Putamen (tissue), 1 donor: ENCODE results near the gene HECTD4.
"Not testable (repeated sequence)": the region's sequence is repeated elsewhere in the genome, so short reads cannot be mapped to it uniquely, and the experiment has no call there.

Experiments used
- DNase-seq: peaks from one replicate; pipeline ENCODE4 v3.0.0-alpha.2; 2016; ENCODE audit warnings: low spot score

The HECTD4 gene

DNA sequence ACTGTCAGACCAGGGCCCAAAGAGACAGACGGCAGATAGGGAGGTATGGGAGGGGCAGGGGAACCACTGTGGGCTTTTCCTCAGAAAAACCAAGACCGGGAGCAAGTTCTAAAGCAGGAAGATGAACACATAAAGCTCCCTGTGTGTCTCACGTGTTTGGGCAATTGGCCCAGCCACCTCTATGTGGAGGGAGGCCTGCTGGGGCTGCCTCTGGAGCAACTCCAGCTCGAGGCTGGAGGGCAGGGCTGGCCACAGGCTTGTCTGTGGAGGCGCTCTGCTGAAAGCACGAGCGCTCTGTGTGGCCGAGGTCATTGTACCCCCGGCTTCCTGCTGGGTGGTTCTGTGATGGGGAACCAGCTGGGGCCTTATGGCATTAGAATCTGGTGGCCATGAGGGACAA is 220.5 kb downstream of the HECTD4 start:
- no peak for DNase-seq

DNA sequence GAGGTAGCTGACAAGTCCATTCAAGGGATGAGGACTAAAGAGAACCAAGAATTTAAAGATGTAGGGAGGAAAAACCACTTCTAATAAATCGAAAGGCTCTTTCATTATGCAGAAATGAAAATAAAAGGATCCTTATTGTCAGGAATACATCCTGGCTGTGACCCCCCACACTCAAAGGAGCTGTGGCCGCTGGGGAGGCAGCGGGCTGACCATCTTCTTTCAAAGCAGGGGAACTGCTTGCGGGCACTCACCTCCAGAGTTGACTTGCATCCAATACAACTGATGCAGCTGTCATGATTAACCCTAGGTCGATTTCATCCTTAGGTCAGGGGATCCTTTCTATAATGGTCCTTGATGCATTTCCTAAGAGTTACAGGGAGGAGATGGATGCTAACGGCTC is 221.6 kb downstream of the HECTD4 start:
- DNase-seq: no peak

DNA sequence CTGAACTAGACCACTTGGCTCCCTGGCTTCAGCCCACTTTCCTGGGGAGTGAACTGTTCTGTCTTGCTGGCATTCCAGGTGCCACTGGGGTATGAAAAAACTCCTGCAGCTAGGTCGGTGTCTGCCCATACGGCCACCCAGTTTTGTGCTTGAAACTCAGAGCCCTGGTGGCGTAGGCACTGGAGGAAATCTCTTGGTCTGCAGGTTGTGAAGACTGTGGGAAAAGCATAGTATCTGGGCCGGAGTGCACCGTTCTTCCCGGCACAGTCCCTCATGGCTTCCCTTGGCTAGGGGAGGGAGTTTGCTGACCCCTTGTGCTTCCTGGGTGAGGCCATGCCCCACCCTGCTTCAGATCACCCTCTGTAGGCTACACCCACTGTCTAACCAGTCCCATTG is 223.1 kb downstream of the HECTD4 start:
- no peak for DNase-seq

DNA sequence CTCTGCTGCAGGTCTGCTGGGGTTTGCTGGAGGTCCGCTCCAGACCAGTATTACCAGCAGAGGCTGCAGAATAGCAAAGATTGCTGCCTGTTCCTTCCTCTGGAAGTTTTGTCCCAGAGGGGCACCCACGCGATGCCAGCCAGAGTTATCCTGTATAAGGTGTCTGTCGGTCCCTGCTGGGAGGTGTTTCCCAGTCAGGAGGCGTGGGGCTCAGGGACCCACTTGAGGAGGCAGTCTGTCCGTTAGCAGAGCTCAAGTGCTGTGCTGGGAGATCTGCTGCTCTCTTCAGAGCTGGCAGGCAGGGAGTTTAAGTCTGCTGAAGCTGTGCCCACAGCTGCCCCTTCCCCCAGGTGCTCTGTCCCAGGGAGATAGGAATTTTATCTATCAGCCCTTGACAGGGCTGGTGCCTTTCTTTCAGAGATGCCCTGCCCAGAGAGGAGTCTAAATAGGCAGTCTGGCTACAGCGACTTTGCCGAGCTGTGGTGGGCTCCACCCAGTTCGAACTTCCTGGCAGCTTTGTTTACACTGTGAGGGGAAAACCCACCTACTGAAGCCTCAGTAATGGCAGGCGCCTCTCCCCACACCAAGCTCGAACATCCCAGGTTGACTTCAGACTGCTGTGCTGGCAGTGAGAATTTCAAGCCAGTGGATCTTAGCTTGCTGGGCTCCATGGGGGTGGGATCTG is 223.6 kb downstream of the HECTD4 start:
- not testable (repeated sequence) for DNase-seq

DNA sequence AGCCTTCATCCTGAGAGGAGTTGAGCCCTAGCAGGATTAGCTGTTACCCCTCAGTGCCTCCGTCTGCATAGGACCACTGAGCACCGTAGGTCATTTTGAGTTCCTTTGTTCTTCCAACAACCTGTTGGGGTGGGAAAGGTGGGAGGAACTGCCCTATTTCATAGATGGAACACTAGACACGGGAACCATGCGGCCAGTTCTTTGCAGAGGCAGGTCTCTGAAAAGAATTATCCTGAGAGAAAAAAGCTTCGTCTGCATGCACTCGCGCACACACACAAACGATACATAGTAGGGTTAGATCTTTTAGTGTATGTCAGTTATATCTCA is 228.4 kb downstream of the HECTD4 start:
- no peak for DNase-seq

DNA sequence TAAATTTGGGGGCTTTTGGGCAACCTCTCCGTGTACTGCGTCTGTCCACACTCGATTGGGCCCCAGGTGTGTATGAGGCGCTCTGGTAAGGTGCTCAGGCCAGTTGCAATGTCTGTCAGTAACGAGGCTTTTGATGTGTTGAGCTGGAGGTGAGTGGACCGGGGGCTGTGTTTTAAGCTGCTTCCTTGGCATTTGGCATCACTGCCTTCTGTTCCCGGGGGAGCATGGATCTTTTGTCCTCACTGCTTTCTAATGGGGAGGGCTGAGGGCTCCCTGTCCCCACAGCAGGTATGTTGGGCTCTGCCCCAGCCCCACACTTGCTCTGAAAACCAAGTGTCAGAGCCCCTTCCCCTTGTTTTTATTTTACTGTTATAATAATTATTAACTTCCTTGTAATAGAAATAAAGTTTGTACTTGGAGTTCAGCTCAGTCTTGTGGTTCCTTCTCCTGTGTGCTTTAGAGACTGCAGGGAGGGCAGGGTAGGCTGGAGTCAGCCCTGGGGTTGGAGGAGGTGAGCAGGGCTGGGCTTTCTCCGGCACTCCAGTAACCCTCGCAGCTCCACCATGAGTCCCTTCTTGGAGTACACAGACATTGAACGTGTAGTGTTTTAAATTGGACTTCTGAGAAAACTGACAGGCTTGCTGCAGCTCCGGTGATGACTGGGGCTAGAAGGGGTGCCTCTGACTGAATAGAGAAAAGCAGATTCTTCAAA is 228.9 kb downstream of the HECTD4 start:
- DNase-seq: no peak

DNA sequence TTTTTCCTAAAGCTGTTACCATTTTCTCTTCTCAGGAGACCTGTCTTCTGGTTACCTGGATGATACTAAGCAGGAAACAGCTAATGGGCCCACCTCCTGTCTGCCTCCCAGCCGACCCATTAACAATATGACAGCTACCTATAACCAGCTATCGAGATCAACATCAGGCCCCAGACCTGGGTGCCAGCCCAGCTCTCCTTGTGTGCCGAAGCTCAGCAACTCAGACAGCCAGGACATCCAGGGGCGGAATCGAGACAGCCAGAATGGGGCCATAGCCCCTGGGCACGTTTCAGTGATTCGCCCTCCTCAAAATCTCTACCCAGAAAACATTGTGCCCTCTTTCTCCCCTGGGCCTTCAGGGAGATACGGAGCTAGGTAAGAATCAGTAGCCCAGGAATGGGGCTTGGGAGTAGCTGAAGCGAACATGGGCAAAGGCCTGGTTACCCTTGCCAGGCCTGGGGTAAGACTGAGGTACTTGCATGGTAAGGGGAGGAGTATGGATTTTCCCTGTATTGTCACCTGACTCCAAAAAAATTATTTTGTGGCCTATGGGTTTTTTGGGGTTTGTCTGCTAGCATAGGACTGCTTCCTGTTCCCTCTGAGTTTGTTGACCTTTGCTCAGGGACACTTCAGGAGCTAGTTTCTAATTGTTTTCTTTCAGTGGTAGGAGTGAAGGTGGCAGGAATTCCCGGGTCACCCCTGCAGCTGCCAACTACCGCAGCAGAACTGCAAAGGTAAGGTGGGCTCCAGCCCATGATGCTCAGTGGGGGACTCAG is 230.3 kb downstream of the HECTD4 start:
- no peak for DNase-seq

DNA sequence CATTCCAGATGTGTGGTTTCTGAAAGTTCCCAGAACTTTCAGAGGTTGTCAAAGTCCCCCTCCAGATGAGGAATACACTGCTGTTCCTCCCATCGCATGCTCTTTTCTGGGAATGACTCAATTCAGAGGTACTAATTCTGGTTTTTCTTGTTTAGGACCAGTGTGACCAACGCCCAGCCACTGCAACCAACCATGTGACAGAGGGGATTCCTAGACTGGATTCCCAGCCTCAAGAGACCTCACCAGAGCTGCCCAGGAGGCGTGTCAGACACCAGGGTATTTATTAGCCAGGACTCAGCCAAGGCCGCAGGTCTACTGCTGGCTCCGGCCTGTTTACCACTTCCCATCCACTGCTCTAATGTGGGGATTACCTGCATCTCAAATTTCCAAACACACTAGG is 232.6 kb downstream of the HECTD4 start:
- DNase-seq: no peak

DNA sequence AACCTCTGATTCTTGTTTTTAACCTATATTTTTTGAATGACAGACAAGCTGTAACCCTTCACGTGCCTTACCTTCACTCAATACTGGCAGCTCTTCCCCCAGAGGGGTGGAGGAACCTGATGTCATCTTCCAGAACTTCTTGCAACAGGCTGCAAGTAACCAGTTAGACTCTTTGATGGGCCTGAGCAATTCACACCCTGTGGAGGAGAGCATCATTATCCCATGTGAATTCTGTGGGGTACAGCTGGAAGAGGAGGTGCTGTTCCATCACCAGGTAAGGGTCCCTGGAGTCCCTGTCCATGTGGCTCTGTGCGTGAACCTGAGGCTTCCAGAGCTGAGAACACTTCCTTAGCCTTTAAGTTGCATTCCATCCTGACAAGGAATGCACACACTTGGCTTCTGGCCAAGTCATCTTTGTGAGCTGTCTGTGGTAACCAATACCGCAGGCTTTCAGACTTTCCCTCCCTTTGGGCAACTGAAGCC is 234.2 kb downstream of the HECTD4 start:
- DNase-seq: no peak

DNA sequence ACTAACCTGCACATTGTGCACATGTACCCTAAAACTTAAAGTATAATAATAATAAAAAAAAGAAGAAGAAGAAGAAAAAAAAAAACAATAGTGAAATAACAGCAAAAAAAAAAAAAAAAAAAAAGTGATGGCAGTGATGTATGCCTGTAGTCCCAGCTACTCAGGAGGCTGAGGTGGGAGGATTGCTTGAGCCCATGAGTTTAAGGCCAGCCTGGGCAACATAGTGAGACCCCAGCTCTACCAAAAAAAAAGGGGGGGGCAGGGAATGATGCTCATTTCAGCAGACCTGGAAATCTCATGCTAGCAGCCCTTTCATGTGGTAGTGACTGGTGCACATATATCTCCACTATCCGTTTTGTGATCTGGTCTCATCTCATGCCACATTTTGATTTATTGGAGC is 236.1 kb downstream of the HECTD4 start:
- DNase-seq: no peak

DNA sequence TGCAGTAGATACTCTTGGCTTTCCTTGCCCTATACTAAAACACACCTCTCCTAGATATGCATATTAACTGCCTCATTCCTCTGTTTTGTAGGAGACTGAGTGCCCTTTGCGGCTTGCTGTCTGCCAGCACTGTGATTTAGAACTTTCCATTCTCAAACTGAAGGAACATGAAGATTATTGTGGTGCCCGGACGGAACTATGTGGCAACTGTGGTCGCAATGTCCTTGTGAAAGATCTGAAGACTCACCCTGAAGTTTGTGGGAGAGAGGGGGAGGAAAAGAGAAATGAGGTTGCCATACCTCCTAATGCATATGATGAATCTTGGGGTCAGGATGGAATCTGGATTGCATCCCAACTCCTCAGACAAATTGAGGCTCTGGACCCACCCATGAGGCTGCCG is 241.5 kb downstream of the HECTD4 start:
- DNase-seq: no peak

DNA sequence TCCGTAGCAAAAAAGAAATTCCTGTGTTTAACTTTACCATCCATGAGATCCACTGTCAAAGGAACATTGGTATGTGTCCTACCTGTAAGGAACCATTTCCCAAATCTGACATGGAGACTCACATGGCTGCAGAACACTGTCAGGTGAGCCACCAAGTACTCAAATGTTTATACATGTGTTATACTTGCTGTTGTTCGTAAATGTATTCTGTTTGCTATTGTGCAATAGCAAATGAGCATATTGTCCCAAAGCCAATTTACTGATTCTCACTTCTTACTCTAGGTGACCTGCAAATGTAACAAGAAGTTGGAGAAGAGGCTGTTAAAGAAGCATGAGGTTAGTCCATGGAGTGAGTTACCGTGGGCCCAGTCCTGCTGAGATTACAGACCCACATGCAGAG is 247.5 kb downstream of the HECTD4 start:
- DNase-seq: no peak

DNA sequence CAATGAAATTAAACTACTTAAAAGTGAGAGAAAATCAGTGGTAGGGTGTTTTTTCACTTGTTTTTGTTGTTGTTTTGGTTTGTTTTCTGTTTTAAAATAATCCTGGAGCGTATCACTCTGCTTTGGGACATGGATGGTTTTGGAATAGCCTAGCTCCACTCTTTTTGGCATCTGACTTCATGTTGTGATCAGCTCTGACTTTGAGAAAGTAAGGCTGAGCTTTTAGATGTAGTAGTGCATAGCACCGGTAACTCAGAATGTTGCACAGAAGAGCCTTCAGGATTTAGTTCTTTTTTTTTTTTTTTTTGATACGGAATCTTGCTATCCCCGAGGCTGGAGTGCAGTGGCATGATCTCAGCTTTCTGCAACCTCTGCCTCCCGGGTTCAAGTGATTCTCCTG is 248.8 kb downstream of the HECTD4 start:
- DNase-seq: no peak

DNA sequence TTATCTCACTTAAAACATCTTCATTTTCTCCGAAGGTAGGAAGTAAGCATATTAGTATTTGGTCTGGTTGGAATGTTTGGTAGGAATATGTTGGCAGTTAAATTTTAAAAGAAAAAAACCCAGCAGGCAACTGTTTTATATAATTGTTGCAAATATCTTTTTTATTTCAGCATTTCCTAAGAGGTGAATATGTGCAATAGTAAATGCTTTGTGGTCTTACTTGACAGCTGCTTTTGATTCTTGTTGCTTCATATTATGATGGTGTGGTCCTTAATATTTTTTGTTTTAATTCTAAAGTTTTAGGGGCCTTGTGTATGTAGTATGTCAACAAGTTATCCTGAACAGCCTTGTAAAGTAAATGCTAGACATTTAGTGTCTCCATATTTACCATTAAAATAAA is 250.5 kb downstream of the HECTD4 start:
- DNase-seq: no peak

DNA sequence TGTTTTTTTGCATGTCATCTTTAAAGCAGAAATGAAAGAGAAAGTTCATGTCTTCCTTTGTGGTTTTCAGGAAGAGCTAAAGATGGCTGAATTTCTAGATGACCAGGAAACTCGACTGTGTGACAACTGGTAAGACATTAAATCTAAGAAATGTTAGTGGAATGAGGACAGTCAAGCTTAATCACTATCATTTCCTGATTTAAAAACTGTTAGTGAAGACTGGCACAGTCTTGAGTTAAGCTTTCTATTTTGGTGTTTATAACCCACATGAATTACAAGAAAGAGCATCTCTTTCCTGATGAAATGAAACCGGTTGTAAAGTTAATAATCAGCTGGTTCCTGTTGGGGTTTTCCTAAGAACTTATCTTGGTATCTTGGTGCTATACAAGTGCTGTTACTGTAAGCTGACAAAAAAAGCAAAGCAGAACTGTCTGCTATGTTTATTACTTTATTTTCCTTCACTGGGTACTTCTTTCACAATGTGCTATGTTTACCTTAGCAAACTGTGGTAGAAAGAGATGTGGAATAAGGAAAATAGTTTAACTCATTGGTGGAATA is 251.7 kb downstream of the HECTD4 start:
- no peak for DNase-seq

DNA sequence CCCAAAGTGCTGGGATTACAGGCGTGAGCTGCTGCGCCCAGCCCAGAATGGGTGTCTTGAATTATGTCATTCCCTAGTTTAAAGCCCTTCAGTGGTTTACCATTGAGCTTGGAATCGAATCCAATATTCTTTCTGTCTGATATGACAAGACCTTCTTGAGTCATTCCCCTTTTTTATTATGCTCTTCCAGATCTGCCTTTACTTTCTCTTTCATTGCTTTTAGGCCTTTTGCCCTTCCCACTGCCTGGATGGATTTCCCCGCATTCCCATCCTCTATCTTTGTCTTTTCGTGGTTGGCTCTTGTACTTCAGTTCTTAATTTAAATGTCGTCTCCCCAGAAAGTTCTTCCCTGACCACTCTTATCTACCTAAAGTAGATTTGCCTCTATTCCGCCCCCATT is 255.3 kb downstream of the HECTD4 start:
- no peak for DNase-seq

DNA sequence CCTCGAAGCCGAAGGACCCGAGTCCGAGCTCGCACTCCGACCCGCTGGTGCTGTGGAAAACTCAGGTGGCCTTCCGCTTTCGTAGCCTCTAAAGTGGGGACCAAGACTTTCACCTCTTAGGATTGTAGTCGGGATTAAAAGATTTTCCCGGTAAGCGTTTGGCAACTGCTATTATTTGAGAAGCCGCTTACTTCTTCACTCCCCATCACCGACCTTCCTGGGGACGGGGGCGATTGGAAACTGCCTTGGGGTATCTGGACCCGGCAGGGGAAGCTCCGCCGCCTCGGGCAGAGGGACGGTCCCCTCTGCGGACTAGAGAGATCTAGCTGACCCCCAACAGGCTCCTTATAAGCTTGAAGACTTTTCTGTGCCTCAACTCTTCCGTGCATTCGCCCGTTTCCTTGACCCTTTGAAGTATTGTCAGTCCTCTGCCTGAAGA is 256.2 kb downstream of the HECTD4 start:
- DNase-seq: no peak

DNA sequence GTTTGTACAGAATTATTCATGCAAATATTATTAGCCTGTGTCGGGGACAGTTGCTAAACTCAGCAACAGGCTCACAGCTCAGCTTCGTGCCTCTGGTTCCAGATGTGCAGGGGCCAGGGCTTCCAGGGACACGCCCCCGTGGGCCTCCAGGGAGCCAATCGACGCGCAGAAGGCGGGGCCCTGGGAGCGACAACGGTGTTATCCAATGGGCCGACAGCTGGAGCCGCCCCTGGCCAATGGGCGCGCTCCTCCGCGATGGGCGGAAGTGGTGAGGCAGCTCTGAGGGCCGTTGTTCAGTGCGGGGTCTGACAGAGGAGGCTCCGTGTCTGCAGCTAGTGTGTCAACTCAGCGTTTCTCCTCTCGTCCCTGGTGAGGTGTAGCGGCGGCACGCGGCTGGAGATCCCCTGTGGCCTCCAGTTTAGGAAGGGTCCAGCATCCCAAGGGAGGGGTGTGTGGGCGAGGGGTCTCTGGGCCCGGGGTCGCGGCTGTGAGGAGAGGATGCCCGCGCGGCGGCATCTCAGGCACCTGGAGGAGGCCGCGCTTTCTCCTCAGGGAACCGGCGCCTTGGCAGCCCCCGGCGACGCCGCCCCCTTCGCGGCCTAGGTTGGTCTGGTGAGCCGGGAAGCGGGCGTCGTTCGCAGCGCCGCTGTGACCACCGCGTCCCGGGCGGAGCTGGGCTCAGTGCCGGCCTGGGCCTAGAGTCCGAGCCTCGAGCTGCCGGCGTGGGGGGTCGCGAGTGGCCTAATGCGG is 256.8 kb downstream of the HECTD4 start, which contains the start of gene TRAFD1:
Gene TRAFD1, plus strand, starts transcription at position 311 of the 750 bp plus-strand sequence. CDS start 4,963 bp downstream, outside the sequence.
- DNase-seq: peak; percentile 97

DNA sequence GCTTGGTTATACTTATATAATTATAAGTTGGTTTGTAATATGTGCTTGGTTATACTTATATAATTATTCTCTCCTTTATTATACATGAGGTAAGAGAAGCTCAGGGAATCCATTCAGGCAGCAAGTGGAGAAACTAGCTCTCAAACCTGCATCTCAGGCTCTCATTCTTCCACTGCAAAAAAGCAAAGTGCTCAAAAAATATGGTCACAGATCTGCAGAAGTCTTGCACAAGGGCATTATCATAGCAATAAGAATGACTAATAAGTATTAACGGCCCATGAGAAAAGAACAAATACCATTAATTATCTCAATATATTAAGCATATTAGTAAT is 257.3 kb downstream of the HECTD4 start:
- no peak for DNase-seq

DNA sequence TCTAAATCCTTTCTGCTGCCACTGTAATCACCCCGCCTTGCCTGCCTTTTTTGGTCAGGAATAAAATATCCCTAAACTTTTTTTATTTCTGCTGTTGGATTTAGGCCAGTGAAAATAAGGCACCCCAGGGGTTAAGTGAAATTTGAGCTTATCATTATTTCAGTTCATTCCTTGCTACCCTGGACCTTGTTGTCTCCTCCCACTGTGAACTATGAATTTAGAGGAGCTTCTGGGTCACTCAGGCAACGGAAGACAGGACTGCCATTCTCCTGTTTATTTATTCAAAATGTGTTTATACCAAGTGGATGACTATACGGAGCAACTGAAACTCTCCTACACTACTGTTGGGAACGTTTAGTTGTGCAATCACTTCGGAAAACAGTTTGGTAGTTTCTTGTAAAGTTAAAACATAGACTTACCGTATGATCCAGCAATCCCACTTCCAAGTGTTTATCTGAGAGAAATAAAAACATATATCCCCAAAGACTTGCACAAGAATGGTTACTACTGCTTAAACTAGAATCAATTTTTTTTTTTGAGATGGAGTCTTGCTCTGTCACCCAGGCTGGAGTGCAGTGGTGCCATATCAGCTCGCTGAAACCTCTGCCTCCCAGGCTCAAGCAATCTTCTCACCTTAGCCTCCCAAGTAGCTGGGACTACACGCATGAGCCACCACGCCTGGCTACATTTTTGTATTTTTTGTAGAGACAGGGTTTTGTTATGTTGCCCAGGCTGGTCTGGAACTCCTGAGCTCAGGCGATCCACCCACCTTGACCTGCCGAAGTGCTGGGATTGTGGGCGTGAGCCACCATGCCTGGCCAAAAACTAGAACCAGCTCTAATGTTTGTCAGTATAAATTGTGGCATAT is 259.2 kb downstream of the HECTD4 start:
- no peak for DNase-seq
